Transverse colon (tissue), 3 donors: ENCODE results near the gene ANAPC10.

Experiments used
- CTCF ChIP-seq, 5 experiments: fragments of 200-600 bp in 3 of 5; fragments of 450-650 bp in 2 of 5; sonication (generic) in 3 of 5; IDR thresholded peaks; 1 replicate in 2 of 5; 2 replicates in 3 of 5; pipeline ENCODE4 v1.5.1; 2016 to 2017; ENCODE audit warnings: antibody characterized with exemption in 5 of 5, inconsistent platforms in 3 of 5, mild to moderate bottlenecking in 2 of 5, moderate library complexity in 1 of 5
- POLR2A ChIP-seq: fragments of 450-650 bp; IDR thresholded peaks from one replicate; pipeline ENCODE4 v1.6.1; 2016; ENCODE audit warnings: antibody characterized with exemption, mild to moderate bottlenecking, moderate library complexity

GRCh38 chr4:145047151-145047550 lies 50.8 kb downstream of the ANAPC10 start:
- TF ChIP-seq CTCF (IDR thresholded peaks at IDR 0.05) (no peak), POLR2A (no peak)
